ENCODE measurements around the gene CEP192.
"Not testable (repeated sequence)": the region's sequence is repeated elsewhere in the genome, so short reads cannot be mapped to it uniquely, and the experiment has no call there.

The CEP192 gene

DNA sequence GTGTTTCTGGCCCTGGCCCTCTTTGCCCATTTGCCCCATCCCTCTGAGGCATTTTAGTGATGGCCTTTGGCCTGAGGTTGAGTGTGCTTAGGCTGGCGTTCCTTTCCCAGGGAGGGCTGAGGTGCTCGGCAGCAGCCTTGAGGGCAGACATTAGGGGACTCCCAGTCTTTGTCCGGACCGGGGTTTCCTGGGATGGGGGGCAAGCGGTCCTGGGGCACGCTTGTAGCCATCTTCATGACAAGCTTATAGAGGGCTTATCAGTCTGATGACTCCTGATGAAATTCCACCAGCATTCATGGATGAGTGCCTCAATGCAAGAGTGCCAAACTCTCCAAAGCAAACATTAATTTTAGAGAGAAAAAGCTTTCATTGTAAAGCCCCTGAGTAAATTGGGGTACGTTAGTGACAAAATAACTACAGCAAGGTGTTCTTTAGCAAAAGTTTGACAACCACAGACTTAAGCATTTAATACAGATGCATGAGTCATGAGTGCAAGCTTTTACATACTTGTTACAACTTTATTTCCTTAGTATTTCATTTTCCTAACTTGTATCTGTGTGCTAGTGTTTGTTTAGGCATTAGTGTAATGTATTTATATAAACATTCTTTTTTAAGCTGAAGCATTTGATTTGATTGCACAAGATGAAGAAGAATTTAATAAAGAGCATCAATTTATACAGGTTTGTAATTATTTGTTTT, 45.6 kb downstream of the CEP192 start:
- no peak for DNase-seq

DNA sequence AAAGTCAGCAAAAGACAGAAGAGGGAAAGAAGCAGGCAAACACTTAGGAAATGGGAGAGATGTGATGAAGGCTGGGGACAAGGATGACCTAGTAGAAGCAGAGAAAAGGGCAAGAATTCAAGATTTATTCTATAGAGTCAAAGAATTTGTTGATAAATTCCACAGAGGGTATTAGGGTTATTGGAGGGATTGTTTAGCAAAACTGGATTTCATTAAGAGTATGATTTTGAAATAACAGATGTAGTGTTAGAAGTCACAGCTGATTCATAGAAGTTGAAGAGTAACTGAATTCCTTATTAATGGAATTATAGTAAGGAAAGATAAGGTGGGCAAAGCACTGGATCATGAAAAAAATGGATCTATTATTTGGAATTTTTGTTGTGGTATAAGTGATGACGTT, 48.6 kb downstream of the CEP192 start:
- DNase-seq = no peak

DNA sequence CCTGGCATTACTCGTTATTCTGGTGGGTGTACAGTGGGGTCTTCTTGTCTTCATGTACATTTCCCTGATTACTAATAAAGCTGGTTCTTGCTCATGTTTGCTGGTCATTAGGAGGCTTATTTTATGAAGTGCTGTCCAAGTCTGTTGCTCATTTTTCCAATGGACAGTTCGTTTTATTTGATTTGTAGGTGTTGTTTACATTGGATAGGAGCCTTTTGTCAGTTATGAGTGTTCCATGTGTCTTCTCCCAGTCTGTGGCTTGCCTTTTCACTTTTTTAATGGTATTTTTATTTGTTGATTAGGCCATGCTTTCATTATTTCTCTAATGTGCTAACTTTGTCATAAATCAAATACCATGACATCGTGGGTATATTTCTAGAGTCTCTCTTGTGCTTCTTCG, 51.9 kb downstream of the CEP192 start:
- no peak for DNase-seq

DNA sequence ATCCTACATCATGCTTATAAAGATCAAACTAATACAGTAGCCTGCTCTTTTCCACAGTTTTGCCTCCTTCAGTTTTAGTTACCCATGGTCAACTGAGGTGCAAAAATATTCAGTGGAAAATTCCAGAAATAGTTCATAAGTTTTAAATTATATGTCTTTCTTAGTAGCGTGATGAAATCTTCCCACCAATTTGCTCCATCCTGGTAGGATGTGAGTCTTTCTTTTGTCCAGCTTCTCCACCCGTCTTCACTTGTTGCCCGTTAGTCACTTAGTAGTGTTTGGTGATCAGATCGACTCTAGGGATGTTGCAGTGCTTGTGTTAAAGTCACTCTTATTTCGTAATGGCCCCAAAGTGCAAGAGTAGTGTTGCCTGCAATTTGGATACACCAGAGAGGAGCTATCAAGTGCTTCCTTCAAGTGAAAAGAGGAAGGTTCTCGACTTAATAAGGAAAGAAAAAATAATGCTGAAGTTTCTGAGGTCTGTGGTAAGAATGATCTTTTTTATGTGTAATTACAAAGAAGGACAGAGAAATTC, 57.0 kb downstream of the CEP192 start:
- DNase-seq = no peak

DNA sequence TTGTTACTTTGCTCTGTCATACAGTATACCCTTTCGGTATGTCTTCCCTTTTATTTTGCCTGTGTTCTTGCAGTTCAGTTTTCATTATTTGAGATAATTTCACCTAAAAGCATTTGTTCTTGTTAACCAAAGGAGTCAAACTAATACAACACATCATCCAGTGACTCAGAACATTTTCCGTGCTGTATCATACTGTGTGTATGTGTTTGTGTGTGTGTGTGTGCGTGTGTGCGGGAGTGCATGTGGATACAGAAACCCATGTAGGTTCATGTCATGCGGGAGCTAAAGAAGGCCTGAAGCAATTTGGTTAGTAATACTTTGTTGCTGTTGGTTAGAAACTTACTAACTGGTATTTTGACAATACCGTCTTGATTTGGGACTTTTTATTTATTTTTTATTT, 60.0 kb downstream of the CEP192 start:
- no peak for DNase-seq

DNA sequence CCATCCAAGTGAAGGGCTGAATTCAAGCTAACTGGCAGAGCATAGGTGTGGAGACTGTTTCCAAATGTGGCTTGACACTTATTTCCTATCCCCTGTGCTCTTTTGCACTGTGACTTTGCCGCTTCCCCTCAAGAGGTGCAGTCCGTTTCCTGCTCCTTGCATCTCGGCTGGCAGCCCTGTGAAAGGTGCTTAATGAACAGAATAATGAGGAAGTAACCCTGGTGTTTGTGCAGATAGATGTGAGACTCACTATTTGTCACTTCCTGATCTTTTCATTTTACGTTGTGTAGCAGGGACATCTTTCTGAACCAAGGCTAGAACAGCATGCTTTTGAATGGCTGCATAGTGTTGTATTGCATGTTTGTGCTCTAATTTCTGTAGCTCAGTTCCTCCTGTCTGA, 60.8 kb downstream of the CEP192 start:
- no peak for DNase-seq

DNA sequence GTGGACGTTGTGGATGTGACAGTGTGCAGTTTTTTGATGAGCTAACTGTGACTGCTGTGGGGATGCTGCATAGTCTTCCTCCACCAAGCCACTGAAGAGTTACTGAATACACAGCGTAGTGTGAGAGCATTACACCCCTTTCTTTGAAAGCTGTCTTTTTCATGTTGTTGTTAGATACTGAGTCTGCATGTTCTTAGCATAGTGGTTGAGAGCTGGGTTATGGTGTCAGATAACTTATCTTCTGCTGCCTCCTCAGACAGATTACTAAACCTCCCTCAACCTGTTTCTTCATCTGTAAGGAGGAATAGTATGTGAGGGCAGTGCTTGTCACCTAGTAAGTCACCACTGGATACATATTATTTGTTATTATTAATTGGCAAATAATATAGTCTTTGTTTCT, 63.2 kb downstream of the CEP192 start:
- peak; percentile 18 for DNase-seq

DNA sequence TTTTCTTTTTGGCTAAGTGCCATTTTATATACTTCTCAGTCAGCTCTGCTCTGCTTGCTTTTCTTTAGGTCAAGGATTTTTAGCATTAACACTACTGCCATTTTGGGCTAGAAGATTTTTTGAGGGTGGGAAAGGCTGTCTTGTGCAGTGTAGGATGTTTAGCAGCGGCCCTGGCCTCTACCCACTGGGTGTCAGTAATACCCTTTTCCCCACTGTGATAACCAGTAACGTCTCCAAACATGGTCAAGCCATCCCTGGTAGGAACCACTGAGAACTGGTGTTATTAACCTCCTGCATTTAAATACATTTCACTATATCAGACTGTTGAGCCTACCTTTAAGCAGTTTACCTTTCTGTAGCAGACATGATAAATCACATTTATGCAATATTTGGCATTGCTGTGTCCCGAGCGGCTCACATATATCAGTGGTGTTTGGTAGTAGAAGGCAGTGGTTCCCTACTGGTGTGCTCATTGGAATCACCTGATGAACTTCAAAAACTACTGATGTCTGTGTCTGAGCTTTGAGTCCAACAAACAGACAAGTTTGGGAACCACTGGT, 70.5 kb downstream of the CEP192 start:
- DNase-seq = no peak

DNA sequence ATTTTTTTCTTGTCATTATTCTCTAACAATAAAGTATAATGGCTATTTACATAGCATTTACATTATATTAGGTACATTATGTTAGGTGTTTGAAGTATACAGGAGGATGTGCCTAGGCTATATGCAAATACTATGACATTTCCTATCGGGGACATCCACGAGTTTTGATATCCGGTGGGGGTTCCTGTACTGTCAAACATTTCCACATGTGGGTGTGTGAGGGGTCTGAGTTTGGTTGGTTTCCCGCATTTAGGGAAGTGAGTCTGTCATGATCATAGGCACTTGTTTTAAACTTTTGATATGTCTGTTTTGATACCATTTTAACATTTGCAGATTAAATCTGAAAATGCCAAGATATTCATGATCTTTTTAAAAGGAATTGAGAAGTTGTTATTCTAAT, 76.0 kb downstream of the CEP192 start:
- no peak for DNase-seq

DNA sequence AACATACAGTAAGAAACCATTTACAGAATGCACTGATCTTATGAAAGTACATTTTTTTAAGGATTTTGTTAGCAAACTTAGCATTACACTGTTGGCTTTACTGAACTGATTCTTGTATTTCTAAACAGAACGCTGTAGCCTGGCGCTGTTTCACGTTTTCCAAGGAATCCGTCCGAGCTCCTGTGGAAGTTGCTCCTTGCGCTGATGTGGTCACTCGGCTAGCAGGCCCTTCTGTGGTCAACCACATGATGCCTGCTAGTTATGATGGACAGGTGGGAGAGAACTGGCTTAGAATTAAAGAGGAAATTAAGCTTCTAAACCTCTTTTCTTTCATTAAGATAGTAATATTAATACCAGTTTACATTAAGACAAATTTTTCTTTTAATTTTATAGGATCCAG, 76.8 kb downstream of the CEP192 start:
- no peak for DNase-seq

DNA sequence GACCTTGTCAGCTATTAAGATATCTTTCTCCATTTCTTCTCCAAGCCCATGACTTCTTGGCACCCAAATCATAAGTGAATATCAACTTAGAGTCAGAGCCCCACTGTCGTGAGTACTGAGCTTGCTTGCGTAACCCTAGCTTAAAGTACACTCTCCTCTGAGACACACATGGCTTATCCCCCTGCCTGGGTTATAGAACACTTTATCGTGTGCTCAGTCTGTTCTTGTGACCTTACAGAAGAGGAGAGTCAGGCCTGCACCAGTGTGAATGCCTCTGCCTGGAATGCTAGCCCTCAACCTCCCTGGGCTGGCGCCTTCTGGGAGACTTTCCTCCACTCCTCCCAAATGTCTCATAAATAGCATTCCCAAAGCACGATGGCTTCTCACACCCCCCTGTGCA, 79.3 kb downstream of the CEP192 start:
- DNase-seq = no peak

DNA sequence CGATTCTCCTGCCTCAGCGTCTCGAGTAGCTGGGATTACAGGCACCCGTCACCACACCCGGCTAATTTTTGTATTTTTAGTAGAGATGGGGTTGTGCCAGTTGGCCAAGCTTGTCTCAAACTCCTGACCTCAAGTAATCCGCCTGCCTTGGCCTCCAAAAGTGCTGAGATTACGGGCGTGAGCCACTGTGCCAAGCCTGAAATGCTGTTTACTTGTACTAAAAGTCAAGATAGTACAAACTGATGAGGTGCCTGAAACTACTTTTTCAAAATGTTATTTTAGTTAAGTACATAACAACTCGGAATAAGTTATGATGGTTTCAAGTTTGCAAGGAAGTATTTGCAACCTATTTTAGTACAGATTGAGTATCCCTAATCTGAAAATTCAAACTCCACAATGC, 85.7 kb downstream of the CEP192 start:
- DNase-seq = no peak

DNA sequence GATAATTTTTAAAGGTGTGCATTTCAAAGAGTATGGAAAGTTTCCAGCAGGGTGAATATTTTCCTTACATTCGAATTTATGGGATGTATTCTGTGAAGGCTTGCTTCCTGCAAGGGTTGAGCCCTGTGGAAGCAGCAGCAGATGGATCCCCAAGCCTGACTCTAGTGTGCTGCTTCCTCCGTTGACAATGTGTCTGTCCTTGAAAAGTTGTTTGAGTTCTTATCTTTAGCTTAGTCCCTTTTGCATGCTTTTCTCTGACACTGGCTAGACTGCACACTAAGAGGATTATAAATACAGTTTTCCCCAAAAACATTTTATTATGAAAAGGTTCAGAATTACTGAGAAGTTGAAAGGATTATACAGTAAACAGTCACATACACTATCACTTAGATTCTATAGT, 86.3 kb downstream of the CEP192 start:
- no peak for DNase-seq

DNA sequence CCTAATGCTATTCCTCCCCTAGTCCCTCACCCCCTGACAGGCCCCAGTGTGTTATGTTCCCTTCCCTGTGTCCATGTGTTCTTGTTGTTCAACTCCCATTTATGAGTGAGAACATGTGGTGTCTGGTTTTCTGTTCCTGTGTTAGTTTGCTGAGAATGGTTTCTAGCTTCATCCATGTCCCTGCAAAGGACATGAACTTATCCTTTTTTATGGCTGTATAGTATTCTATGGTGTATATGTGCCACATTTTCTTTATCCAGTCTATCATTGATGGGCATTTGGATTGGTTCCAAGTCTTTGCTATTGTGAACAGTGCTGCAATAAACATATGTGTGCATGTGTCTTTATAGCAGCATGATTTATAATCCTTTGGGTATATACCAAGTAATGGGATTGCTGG, 86.9 kb downstream of the CEP192 start:
- not testable (repeated sequence) for DNase-seq

DNA sequence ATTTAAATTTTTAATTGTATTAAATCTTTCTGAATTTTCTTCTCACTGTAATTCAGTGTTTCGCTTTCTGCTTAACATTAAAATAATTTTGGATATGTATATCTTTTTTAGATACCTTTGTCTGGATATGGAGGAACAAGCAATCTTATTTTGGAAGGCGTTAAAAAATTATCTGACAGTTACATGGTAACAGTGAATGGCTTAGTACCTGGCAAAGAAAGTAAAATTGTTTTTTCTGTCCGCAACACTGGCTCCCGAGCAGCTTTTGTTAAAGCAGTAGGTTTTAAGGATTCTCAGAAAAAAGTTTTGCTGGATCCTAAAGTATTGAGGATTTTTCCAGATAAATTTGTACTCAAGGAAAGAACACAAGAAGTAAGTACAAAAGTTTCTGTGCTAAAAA, 95.7 kb downstream of the CEP192 start:
- no peak for DNase-seq

DNA sequence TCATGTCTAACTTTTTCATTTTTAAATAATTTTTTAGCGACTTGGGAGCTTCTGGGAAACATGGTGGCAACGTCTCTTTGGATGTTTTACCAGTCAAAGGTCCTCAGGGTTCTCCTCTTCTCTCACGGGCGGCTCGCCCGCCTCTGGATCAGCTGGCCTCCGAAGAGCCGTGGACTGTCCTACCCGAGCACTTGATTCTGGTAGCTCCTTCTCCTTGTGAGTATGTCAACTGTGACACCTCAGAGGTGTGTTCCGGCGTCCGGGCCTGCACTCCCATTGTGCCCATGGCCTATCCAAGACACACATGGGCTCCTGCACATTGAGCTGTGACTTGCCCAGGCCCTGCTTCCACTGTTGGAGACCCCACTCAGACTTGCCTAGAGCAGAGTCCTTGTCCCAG, 104.3 kb downstream of the CEP192 start:
- DNase-seq = no peak

DNA sequence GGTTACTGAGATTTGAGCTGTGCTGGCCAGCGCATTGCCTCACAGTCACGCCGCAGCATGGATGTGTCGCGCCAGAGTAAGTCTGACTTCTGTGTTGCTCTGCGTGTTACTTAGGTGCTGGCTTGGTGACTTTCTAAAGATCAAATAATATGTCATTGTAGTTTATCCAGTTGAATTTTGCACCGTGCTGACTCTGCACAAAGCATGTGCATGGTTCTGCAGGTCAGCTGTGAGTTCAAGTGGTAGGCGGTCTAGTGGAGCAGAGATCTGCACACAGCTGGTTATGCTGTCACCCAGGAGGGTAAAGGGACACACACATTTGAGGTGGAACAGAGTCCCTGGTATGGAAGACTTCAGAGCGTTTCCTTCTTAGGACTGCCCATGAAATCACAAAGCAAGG, 105.1 kb downstream of the CEP192 start:
- no peak for DNase-seq

DNA sequence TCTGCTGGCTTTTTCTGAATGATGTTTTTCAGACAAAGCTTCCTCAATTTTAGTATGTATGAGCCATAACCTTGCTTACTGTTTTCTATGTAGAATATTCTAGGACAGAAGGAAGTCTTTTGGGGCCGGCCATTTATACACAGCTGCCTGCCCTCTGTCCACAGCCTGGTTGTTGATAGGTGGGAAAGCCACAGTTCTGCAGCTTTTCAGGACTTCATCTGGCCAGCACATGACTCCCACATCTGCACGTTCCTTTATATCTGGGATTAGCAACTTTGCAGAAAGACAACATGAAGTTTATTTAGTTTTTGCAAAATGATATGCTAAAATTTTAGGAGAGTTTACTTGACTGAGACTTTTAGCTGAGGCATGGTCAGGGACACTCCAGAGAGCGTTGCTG, 105.6 kb downstream of the CEP192 start:
- DNase-seq = no peak

DNA sequence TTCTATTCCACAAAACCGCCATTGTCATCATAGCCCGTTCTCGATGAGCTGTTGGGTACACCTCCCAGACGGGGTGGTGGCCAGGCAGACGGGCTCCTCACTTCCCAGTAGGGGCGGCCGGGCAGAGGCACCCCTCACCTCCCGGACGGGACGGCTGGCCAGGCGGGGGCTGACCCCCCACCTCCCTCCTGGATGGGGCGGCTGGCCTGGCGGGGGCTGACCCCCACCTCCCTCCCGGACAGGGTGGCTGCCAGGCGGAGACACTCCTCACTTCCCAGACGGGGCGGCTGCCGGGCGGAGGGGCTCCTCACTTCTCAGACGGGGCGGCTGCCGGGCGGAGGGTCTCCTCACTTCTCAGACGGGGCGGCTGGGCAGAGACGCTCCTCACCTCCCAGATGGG, 106.9 kb downstream of the CEP192 start:
- not testable (repeated sequence) for DNase-seq

DNA sequence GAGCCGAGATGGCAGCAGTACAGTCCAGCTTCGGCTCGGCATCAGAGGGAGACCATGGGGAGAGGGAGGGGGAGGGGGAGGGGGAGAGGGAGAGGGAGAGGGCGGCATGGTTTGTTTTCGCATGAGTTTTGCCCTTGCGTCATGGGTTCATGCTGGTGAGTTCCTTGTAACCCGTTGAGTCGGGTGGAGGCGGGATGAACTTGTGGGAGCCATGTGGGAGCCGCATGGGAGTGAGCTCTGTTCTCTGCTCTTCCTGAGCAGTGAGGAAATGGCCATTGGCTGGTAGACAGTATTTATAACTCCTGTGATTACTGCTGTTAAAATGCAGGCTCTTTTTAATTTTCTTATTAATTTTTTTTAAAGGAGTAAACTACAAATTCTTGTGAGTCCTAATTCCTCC, 108.0 kb downstream of the CEP192 start:
- DNase-seq = no peak

DNA sequence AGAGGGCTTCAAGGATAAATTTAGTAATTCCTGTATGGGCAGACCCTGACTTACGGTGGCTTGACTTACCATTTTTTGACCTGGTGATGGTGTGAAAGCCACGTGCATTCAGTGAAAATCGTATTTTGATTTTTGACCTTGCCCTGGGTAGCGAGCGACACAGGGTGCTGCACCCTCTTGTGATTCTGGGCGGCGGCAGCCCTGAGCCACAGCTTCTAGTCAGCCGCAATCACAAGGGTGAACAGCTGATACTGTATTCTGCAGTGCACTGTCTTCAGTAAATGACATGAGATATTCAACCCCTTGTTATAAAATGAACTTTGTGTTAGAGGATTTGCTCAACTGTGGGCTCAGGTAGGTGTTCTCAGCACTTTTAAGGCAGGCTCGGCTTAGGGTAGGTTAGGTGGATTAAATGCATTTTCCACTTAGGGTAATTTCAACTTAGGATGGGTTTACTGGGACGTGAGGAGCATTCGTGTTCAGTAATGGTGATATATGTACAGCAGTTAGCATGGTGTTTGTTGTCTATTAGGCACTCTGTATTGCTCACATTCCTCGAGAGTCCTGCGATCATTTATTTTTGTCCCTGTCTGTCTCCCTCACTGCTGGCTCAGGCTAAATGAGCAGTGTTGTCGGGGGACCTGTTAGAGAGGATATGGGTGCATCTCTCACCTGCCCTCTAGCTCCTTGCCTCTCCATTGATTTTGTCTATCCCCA, 109.9 kb downstream of the CEP192 start:
- no peak for DNase-seq

DNA sequence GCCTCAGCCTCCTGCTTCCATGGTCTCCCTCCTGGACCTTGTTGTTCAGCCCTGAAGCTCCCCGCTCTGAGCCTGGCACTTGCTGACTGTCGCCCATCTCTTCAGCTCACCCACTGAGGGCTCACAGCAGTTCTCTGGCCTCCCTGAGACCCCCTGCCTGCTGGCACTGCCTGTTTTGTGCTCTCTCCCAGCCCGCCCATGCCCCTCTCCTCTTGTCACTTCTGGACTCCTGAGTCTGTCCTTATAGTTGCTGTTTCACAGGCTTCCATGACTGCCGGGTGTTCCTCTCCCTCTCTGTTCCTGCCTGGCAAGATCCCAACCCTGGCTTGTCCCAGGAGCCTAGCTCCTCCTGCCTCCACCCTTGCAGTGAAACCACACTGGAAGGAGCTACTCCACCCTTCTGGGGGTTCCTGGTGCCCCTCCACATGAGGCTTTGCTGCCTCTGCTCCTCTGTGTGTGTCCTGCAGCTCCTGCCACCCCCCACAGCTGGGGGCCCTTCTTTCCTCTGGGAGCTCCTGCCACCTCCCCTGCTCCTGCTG, 110.6 kb downstream of the CEP192 start:
- no peak for DNase-seq

DNA sequence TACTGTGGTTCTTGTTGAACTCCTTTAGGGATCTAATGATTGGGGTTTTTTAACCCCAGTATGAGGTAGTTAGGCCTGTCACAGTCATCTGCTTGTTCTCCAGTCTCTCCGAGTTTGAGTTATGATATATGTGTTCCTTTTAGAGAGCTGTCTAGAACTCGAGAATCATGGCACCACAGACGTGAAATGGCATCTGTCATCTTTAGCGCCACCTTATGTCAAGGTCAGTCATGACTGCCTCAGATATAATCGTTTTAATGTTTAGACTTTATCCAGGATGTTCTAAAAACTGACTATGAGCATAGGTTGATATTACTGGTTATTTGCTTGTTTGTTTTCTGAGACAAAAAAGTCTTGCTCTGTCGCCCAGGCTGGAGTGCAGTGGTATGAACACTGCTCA, 112.2 kb downstream of the CEP192 start:
- DNase-seq = no peak

DNA sequence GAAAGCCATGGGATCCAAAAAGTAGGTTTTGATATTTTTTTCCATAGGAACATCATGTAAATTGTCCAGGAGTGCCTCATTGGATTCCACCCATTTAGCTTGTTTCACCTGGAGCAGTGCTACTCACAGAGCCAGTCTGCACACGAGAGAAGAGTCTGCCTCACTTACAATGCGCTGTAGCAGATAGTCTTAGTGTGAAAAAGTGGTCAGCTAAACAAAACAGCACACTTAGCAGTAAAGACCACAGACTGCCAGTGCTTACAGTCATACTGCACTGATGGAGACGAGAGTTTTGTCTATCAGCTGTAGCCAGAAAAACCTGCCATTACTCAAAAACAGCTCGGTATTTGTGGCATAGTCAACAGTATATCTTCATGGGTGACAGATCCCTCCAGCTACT, 113.9 kb downstream of the CEP192 start:
- DNase-seq = no peak

Measured in DMS 273 treated with DMSO at 0.1 percent for 48 hours (cell line).